Amygdala (tissue), 56 donors: Measurements from ENCODE around the gene LDB2.
A peak's percentile ranks its signal among the peaks of the same experiment; 100 is the strongest.

ENCODE experiments used
- DNase-seq, 56 donors: peaks; one replicate each; lab custom pipeline; 2025; lab: John Stamatoyannopoulos, UW

Gene LDB2

GRCh38 chr4:16809943-16810342 lies 88.5 kb downstream of the LDB2 start:
- no peak for DNase-seq

DNA sequence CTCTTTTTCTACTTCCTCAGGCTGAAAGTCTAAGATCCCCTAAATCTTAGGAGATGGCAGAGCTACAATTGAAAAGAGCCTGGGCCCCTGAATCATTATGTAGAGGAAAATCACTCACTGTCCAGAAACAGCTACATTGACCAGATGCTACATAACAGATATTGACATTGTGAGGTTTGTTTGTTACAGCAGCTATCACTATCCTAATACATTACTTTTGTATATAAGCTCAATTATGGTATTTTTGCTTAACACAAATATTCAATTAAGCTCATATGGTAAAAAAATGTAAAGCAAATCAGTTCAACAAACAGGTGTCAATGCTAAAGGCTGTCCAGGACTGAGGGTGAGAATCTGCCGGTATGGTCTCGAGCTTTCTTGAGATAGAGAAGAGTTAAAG lies 89.4 kb downstream of the LDB2 start:
- DNase-seq, result no peak

DNA sequence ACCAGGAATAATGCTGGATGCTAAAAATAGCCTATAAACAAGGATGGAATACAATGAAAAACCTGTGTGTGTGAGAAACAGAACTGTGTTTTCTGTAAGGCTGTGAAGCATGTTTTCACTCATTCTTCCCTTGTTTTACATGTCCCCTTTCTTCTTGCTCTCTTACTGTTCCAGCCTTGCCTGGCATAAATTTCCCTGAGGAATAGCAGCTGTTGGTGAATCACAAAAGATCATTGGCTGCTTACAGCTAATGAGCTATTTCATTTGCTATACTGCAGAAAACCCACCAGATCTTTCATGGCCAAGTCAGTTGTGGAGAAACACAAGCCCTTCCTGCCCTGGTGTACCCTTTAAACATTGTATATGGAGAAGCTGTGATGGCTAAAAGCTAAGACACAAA lies 91.1 kb downstream of the LDB2 start:
- no peak for DNase-seq

DNA sequence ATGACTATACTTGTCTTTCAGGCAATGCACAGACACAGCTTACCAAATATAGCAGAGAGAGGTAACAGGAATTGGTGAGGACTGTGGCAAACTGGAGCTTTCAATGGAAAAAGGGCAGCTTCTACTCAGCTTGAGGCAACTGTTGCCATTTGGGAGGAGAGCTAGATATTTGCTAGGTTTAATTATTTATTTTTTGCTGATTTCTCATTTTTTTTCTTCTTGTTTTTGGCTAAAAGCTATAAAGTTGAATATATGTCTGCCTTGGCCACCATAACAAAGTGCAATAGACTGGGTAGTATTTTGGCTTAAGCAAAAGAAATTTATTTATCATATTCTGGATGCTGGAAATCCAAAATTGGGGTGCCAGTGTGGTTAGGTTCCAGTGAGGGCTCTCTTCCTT lies 93.9 kb downstream of the LDB2 start:
- no peak for DNase-seq

- DNase-seq, result no peak
These were observed 96.4 kb downstream of the LDB2 start for GRCh38 chr4:16802044-16802443.

DNA sequence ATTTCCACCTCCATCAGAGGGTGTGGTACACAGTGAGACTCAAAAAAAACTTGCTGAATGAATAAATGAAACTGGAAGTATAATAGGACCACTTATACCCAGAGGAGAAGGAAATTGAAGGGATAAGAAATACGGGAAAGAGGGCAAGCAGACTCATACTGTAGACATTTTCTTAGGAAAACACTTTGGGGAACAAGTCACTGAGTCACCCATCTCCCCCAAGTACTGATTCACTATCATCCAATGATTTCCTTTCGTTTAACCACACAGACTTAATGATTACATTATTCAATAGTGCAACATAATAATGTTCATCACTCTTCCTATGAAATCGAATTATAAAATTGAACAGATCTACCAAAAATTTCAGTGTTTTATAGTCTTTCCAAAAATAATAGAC lies 97.1 kb downstream of the LDB2 start:
- no peak for DNase-seq

- peak in 36 of 56 donors; percentile 0 to 74 (median 10) for DNase-seq
These were observed 103.5 kb downstream of the LDB2 start for GRCh38 chr4:16794816-16795445.

- no peak for DNase-seq
These were observed 107.0 kb downstream of the LDB2 start for GRCh38 chr4:16791460-16791859.

DNA sequence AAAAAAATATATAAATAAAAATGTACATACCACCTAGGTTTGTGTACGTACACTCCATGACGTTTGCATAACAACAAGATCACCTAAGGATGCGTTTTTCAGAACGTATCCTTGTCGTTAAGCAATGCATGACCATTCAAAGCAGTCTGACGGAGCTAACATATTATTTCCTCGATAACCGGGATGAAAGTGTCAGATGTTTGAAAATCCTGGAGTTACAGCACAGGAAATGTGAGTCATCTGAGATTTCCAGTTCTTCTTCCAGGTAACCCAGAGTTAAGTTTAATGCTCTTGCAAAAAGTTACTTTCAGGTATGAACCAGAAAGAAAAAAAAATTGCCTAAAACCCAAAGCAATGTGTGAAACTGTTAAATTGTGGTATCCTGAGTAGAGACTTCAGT lies 107.9 kb downstream of the LDB2 start:
- no peak for DNase-seq

GRCh38 chr4:16788868-16789267 lies 109.6 kb downstream of the LDB2 start:
- DNase-seq, result no peak

DNA sequence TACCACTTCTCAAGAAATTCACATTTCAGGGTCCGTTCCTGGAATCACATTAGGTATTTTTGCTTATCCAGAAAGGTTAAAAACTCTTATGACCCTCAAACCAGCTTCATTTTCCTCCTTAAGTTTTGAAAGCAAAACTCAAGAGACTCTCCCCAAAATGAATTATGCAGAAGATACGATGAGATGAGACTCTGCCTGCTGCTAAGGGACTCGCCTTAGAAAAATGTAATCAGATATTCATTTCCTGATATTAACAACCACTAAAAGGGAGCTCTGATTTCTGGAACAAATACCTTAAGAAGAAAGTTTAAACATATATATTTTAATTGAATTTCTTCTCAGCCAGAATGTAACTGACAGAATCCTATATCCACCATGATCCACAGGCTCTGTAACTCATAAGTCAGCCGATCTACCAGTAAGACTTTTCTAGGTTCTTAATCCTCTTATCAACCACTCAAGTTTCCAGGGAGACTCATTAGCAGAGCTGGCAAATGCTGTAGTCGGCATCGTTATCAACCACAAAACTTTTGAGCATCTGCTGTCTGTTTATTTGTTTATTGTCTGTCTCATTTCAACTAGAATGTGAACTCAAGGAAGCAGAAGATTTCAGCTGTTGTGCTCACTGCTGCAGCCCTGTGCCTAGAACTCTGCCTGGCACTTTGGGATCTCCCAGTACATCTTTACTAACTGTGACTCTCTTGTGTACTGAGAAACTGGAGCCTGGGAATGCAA lies 112.5 kb downstream of the LDB2 start:
- no peak for DNase-seq

DNA sequence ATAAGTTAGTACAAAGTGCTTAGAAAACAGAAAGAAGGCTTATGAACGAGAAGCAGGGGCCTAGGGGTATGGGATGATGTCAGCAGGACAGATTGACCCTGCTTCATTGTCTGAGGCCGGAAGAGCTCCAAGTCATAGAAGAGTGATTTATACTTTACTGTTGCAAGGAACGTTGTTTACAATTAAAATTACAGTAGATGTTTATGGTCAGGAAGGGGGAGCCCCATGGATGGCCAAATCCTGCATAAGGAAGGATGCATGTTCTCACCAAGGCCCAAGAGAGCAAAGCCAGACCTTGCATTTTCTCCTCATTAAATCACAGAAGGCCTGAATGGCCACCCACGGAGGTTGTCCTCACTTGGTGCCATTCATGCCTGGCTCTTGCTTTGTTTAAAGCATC lies 115.3 kb downstream of the LDB2 start:
- no peak for DNase-seq

DNA sequence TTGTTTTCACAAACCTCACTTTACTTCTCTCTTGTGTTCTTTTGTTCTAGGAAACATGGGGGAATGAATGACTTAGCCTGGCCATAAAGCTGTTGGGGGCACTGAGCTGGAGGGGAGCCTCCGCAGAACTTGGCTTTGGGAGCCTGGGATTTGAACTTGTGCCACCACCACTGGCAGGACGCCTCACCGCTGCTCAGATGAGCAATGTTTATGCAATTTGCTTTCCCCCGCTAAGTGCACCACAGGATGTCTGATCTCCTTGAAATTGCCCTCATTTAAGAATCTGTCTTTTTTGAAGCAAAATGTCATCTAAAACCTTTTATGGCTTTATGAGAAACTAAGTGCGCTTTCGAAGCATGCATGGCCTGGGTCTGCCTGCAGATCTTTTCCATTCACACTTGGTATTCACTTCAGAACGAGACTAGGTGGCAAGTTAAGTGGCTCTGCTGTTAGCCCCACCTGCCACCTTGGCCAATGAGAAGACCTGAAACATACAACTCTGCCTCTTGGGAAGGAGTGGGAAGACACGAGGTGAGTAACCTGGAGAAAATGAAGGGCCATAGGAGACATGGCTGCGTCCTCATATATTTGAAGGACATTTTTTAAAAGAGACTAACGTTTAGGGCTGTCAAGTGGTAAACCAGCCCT lies 119.3 kb downstream of the LDB2 start:
- no peak for DNase-seq

- no peak for DNase-seq
These were observed 120.7 kb downstream of the LDB2 start for GRCh38 chr4:16777726-16778125.

- DNase-seq, result no peak
These were observed 122.9 kb downstream of the LDB2 start for GRCh38 chr4:16775411-16776154.

GRCh38 chr4:16772366-16772850 lies 126.0 kb downstream of the LDB2 start:
- DNase-seq, result no peak

DNA sequence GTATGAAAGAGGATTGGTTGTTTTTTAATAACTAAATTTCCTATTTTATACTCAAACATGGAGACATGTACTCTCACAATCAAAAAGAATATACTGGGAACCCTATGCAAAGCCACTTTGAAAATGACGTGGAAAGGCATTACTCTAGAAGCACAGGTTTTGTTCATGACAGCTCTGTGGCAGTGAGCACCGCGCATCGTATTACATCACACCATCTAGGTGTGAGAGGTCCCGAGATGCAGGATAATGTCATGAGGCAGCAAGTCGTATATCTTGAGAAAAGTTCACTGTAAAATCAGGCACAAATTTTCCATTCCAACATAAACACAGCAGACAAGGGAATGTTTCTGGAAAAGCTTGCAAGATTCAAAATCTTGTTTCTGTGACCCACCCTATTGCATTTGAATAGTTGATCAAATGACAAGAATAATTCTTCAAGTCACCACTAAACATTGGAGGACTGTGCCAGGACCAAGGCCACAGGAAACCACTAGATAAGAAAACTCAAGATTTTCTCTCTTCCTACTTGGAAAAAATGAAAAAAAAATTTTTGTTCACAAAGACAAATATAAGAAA lies 127.6 kb downstream of the LDB2 start:
- no peak for DNase-seq

DNA sequence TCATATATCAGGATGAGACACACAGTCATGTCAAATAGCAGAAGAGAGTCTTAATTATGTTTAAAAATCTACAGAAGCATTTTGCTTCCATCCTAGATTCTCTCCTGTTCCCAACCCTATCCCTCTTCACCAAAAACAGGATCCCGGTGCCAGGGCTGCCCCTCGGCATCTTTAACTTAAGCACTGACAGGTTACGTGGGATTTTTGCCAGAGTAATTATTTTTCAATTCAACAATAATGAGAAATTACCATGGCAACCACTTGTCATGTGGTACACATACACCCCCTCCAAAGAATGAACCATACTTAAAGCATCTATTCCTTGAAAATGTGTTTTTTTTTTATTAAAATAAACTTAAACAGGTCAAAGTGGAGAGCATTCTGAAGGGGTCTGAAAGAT lies 130.6 kb downstream of the LDB2 start:
- DNase-seq, result no peak

- no peak for DNase-seq
These were observed 131.2 kb downstream of the LDB2 start for GRCh38 chr4:16767251-16767650.

DNA sequence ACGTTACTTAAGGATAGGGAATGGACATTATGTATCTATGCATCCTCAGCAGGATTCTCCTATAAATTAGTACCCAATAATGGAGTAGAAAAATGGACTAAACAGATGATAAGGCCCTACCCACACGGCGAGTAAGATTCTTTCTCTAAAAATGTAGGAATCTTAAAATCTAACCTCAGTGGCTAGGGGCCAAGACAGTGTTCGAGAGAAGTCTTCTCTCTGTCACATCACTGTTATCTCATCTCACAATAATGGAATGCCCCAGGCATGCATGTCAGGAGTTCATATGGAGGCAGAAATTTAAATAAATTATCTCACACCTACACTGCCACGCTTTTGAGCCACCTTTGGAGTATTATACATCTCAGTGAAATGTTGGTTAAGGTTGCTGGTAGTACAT lies 132.9 kb downstream of the LDB2 start:
- DNase-seq, result no peak

GRCh38 chr4:16764622-16765021 lies 133.8 kb downstream of the LDB2 start:
- peak in 6 of 56 donors; percentile 1 to 12 (median 6) for DNase-seq
